ENCODE measurements around the gene LTF. TPM values are rescaled to one million over a fixed set of nuclear protein-coding genes. Genes with fewer than 3 reads are reported as not detected.

Gene LTF
- total and polyA plus RNA-seq, 10 of the 15 experiments (the other 5 are each of a cell fraction or from before 2014, with no cell fraction given) = 0.03 to 0.31 TPM; not detected in 8

GRCh38 chr3:46406443-46406787 is 58.3 kb downstream of the LTF start (continued):
- TF ChIP-seq CUX1 (IDR thresholded peaks at IDR 0.05; ENCODE audit: insufficient replicate concordance, low read depth, low read length) = no peak
- TF ChIP-seq MTA2 (IDR thresholded peaks at IDR 0.05; ENCODE audit: low read depth) = no peak

- RAD21 ChIA-PET (ENCODE audit: unreplicated experiment) = no interaction called here
- SMC1A ChIA-PET (ENCODE audit: uncharacterized antibody, unreplicated experiment) = interaction anchor here (1.1 kb wide), 1 partner anchor 27 kb away, joined by 4 read pairs; no protein-coding TSS in a partner anchor
- no peaks in the 10 kb centered on the region for H3K36me3 ChIP-seq (ENCODE audit: control insufficient read depth in 2 of 2, insufficient read depth in 2 of 2, low read length in 1 of 2)
- CTCF ChIA-PET = interaction anchor here (1.1 kb wide), 1 partner anchor 30 kb away, joined by 3 read pairs; no protein-coding TSS in a partner anchor
- no peak overlapping the region for H3K4me3 ChIP-seq
- H3K4me1 ChIP-seq (ENCODE audit: control insufficient read depth, insufficient read depth, low read length) = peaks cover 11% of the 10 kb centered on the region
- POLR2A ChIA-PET = no interaction called here
- H3K9ac ChIP-seq (ENCODE audit: control insufficient read depth, insufficient read depth, low read length) = no peak overlapping the region
- DNase-seq (ENCODE audit: low read depth, low spot score) = no peak
- H3K27ac ChIP-seq (ENCODE audit: control insufficient read depth, insufficient read depth) = no peak overlapping the region
- H4K20me1 ChIP-seq (ENCODE audit: control insufficient read depth, insufficient read depth) = no peaks in the 10 kb centered on the region
- in situ Hi-C loops (cut with MboI) = no loop called here
- intact Hi-C loops (cut with micrococcal nuclease; ENCODE audit: unreplicated experiment) = no loop called here
- no peak for FAIRE-seq
- ATAC-seq = no peak
- H3K4me2 ChIP-seq (ENCODE audit: control insufficient read depth, insufficient read depth) = no peak overlapping the region
- no TSS peak for BruUV-seq (replicated peaks)
- H3K79me2 ChIP-seq (ENCODE audit: control insufficient read depth, insufficient read depth, low read length) = no peaks in the 10 kb centered on the region
- 74% methylated on average over 11 of the region's 11 CpGs for WGBS (ENCODE audit: insufficient coverage, insufficient replicate concordance, low lambda C conversion rate, missing lambda C conversion rate)
- no peak overlapping the region for H2AFZ ChIP-seq (ENCODE audit: control insufficient read depth, low read depth, low read length)
- no peaks in the 10 kb centered on the region for H3K27me3 ChIP-seq (replicated peaks in 1 of 2; ENCODE audit: control insufficient read depth in 2 of 2, insufficient read depth in 2 of 2, low read length in 1 of 2)
- H3K9me3 ChIP-seq (replicated peaks; ENCODE audit: control insufficient read depth, insufficient read depth, low read length) = no peaks in the 10 kb centered on the region; the same call in 2 of the 3 replicates
- TF ChIP-seq HDAC2 (IDR thresholded peaks at IDR 0.05) (no peak), REST (IDR thresholded peaks at IDR 0.05; ENCODE audit: low read depth, low read length) (no peak), SP1 (IDR thresholded peaks at IDR 0.05; ENCODE audit: low read depth, low read length) (no peak), HCFC1 (IDR thresholded peaks at IDR 0.05; ENCODE audit: low read length) (no peak), MXI1 (IDR thresholded peaks at IDR 0.05; ENCODE audit: low read depth, low read length) (no peak), EP300 (IDR thresholded peaks at IDR 0.05; ENCODE audit: borderline replicate concordance in 1 of 2, control insufficient read depth in 1 of 2, low read depth in 2 of 2, low read length in 2 of 2) (no peak), SMAD5 (IDR thresholded peaks at IDR 0.05; ENCODE audit: low read depth) (no peak), ESRRA (IDR thresholded peaks at IDR 0.05; ENCODE audit: low read length) (no peak), CHD1 (IDR thresholded peaks at IDR 0.05; ENCODE audit: low read depth, low read length) (no peak)
Observed at GRCh38 chr3:46405301-46406019, 59.2 kb downstream of the LTF start.

Data from GM12878 (cell line).